ENCODE measurements around the gene DPP6. TPM values are rescaled to one million over a fixed set of nuclear protein-coding genes. Genes with fewer than 3 reads are reported as not detected.

DPP6 gene
- total RNA-seq, 4 donors from 2014 or later, result 0.30 to 11.8 (median 10.7) TPM

DNA sequence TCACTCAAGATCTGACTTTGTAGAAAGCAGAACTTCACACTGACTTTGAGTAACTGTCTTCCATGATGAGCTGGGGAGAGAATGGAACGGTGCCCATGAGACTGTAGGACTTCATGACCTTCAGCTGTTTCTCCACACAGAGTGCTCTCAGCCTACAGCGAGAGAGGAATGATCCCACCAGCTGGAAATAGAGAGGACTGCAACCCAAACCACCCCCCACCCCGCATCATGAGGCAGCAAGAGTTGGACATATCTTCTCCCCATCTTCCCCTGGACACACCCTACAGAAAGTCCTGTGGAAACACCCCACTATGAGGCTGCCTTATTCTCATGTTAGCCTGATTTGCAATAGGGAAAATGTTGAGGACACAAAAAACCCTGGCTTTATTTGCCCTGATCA lies 638.2 kb downstream of the DPP6 start:
- no peak for TF ChIP-seq EP300 (IDR thresholded peaks at IDR 0.05)
- TF ChIP-seq, protein P1, sequence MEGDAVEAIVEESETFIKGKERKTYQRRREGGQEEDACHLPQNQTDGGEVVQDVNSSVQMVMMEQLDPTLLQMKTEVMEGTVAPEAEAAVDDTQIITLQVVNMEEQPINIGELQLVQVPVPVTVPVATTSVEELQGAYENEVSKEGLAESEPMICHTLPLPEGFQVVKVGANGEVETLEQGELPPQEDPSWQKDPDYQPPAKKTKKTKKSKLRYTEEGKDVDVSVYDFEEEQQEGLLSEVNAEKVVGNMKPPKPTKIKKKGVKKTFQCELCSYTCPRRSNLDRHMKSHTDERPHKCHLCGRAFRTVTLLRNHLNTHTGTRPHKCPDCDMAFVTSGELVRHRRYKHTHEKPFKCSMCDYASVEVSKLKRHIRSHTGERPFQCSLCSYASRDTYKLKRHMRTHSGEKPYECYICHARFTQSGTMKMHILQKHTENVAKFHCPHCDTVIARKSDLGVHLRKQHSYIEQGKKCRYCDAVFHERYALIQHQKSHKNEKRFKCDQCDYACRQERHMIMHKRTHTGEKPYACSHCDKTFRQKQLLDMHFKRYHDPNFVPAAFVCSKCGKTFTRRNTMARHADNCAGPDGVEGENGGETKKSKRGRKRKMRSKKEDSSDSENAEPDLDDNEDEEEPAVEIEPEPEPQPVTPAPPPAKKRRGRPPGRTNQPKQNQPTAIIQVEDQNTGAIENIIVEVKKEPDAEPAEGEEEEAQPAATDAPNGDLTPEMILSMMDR (IDR thresholded peaks at IDR 0.05), result no peak
- no peak for DNase-seq (ENCODE audit: low spot score in 2 of 2)
- 83% methylated on average over 2 of the region's 3 CpGs for WGBS

DNA sequence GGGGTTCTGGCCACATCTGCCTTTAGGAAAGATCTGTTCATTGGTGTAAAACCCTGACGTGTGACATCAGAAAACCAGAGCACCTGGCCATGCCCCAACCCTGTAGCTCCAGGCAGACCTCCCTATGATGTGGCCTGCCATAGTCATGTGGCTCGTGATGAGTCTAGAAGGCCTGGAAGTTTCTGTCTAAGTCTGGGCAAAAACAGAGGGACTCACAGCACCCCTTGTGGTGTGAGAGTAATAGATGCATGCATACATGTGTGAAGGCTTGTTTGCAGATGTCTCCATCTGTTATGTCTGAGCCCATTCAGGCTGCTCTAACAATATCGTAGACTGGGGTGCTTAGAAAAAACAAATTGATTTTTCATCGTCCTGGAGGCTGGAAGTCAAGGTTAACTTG lies 641.5 kb downstream of the DPP6 start:
- DNase-seq (ENCODE audit: low spot score in 2 of 2), result no peak
- TF ChIP-seq POLR2AphosphoS5 (IDR thresholded peaks at IDR 0.05) (no peak), POLR2A (IDR thresholded peaks at IDR 0.05) (no peak), EP300 (IDR thresholded peaks at IDR 0.05) (no peak)
- TF ChIP-seq, protein P1 (IDR thresholded peaks at IDR 0.05), result no peak
- 73% methylated on average over 4 of the region's 4 CpGs for WGBS
- no peak overlapping the region for H3K4me3 ChIP-seq
- no peaks in the 10 kb centered on the region for H3K9me3 ChIP-seq
- H3K36me3 ChIP-seq, result no peaks in the 10 kb centered on the region
- no peaks in the 10 kb centered on the region for H3K27me3 ChIP-seq
- no peaks in the 10 kb centered on the region for H3K4me1 ChIP-seq
- no peak overlapping the region for H3K27ac ChIP-seq

More for the DNA sequence above, 638.2 kb downstream of the DPP6 start:
- H3K27ac ChIP-seq, result no peak overlapping the region
- H3K27me3 ChIP-seq, result no peaks in the 10 kb centered on the region
- no peaks in the 10 kb centered on the region for H3K9me3 ChIP-seq
- no peaks in the 10 kb centered on the region for H3K36me3 ChIP-seq
- no peak overlapping the region for H3K4me3 ChIP-seq
- H3K4me1 ChIP-seq, result no peaks in the 10 kb centered on the region

DNA sequence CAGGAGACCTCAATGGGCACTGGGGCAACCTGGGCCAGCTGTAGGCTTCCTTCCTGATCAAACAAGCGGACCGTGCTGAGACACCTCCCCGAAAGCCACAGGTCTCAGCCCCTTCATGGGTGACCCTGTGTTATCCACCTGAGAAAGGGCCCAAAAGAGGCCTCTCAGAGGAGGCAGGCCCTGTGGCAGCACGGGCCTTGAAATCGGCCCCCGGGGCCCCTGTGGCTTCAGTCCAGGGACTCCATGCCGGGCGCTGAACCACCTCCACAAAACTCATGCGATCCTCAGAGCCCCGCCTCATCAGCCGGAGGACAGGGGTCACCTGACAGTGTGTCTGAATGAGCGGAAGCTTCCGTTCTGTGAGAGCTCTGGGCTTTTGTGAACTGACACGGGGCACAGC lies 643.6 kb downstream of the DPP6 start:
- DNase-seq (ENCODE audit: low spot score in 2 of 2), result no peak
- no peak overlapping the region for H3K27ac ChIP-seq
- no peaks in the 10 kb centered on the region for H3K27me3 ChIP-seq
- no peaks in the 10 kb centered on the region for H3K9me3 ChIP-seq
- 93% methylated on average over 3 of the region's 14 CpGs for WGBS
- no peaks in the 10 kb centered on the region for H3K36me3 ChIP-seq
- no peak for TF ChIP-seq POLR2A (IDR thresholded peaks at IDR 0.05)
- TF ChIP-seq POLR2AphosphoS5 (IDR thresholded peaks at IDR 0.05), result no peak
- TF ChIP-seq, protein P1 (IDR thresholded peaks at IDR 0.05), result no peak
- H3K4me3 ChIP-seq, result no peak overlapping the region
- no peaks in the 10 kb centered on the region for H3K4me1 ChIP-seq

- Histone ChIP-seq H3K27me3 (no peaks in the 10 kb centered on the region), H3K9me3 (no peaks in the 10 kb centered on the region), H3K27ac (no peak overlapping the region), H3K4me1 (no peaks in the 10 kb centered on the region), H3K36me3 (no peaks in the 10 kb centered on the region), H3K4me3 (no peak overlapping the region)
- 85% methylated on average over 8 of the region's 8 CpGs for WGBS
- TF ChIP-seq EP300 (IDR thresholded peaks at IDR 0.05) (no peak), POLR2AphosphoS5 (IDR thresholded peaks at IDR 0.05) (no peak), POLR2A (IDR thresholded peaks at IDR 0.05) (no peak)
- TF ChIP-seq, protein P1 (IDR thresholded peaks at IDR 0.05), result no peak
- no peak for DNase-seq (ENCODE audit: low spot score in 2 of 2)
Measured at GRCh38 chr7:154696556-154696955, 644.4 kb downstream of the DPP6 start.

GRCh38 chr7:154698726-154699291 lies 646.6 kb downstream of the DPP6 start:
- DNase-seq (ENCODE audit: low spot score in 2 of 2), result no peak
- TF ChIP-seq POLR2A (IDR thresholded peaks at IDR 0.05) (no peak), POLR2AphosphoS5 (IDR thresholded peaks at IDR 0.05) (no peak), EP300 (IDR thresholded peaks at IDR 0.05) (no peak)
- TF ChIP-seq, protein P1 (IDR thresholded peaks at IDR 0.05), result no peak
- H3K4me1 ChIP-seq, result no peaks in the 10 kb centered on the region
- H3K9me3 ChIP-seq, result no peaks in the 10 kb centered on the region
- WGBS, result 64% methylated on average over 13 of the region's 13 CpGs
- H3K27ac ChIP-seq, result no peak overlapping the region
- no peaks in the 10 kb centered on the region for H3K27me3 ChIP-seq
- no peaks in the 10 kb centered on the region for H3K36me3 ChIP-seq
- H3K4me3 ChIP-seq, result no peak overlapping the region
